ENCODE data around the gene CSNK1G1.
A peak's percentile ranks its signal among the peaks of the same experiment; 100 is the strongest.
"Not testable (repeated sequence)": the region's sequence is repeated elsewhere in the genome, so short reads cannot be mapped to it uniquely, and the experiment has no call there.

The CSNK1G1 gene

DNA sequence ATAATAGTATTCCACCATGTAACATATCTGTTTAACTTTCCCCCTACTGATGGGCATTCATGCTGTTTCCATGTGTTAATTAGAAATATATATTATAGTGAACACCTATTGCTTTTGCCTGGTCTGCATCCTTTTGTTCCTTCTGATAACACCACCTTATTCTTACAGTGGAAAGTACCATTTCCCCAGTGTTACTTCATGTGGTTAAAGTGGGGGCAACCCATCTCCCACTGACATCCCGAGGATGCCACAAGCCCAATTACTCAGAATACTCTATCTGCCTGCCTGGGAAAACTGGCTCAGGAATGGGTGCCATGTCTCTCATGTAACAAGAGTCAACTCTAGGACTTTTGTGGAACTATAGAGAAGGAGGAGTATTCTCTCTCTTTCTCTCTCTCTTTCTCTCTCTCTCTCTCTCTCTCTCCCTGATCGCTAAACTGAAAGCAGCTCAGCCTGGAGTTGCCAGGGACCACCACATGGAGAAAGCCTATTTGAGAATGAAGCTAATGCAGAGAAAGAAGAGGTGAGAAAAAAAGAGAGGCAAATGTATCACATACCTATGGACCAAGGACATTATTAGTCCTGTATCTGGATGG, 126.7 kb downstream of the CSNK1G1 start:
- in situ Hi-C loops (cut with HindIII; ENCODE audit: low pct_ligation_motif_present, low sequenced_read_pairs) = no loop called here
- no peak for DNase-seq
- no peak overlapping the region for H3K4me3 ChIP-seq (ENCODE audit: low read depth, low read length)
- TF ChIP-seq, protein P1, sequence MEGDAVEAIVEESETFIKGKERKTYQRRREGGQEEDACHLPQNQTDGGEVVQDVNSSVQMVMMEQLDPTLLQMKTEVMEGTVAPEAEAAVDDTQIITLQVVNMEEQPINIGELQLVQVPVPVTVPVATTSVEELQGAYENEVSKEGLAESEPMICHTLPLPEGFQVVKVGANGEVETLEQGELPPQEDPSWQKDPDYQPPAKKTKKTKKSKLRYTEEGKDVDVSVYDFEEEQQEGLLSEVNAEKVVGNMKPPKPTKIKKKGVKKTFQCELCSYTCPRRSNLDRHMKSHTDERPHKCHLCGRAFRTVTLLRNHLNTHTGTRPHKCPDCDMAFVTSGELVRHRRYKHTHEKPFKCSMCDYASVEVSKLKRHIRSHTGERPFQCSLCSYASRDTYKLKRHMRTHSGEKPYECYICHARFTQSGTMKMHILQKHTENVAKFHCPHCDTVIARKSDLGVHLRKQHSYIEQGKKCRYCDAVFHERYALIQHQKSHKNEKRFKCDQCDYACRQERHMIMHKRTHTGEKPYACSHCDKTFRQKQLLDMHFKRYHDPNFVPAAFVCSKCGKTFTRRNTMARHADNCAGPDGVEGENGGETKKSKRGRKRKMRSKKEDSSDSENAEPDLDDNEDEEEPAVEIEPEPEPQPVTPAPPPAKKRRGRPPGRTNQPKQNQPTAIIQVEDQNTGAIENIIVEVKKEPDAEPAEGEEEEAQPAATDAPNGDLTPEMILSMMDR (IDR thresholded peaks at IDR 0.05; ENCODE audit: low read depth, low read length, missing control alignments) = no peak
- no peak overlapping the region for H3K27ac ChIP-seq
- H3K36me3 ChIP-seq (replicated peaks) = no peaks in the 10 kb centered on the region
- no peaks in the 10 kb centered on the region for H3K27me3 ChIP-seq (replicated peaks)

DNA sequence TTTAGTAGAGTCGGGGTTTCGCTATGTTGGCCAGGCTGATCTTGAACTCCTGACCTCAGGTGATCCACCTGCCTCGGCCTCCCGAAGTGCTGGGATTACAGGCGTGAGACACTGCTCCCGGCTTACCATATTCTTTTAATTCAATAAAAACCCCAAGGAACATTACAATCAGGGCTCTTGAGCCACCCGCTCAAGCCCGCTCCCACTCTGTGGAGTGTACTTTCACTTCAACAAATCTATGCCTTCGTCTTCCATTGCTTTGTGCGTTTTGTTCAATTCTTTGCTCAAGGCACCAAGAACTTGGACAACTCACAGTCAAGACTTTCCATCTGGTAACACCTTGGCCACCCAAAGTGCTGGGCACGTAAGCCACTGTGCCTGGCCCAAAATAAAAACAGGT, 130.2 kb downstream of the CSNK1G1 start:
- Histone ChIP-seq H3K27me3 (replicated peaks) (no peaks in the 10 kb centered on the region), H3K27ac (no peak overlapping the region), H3K36me3 (replicated peaks) (no peaks in the 10 kb centered on the region), H3K4me3 (ENCODE audit: low read depth, low read length) (no peak overlapping the region)
- DNase-seq = no peak
- in situ Hi-C loops (cut with HindIII; ENCODE audit: low pct_ligation_motif_present, low sequenced_read_pairs) = no loop called here
- TF ChIP-seq, protein P1 (IDR thresholded peaks at IDR 0.05; ENCODE audit: low read depth, low read length, missing control alignments) = no peak

DNA sequence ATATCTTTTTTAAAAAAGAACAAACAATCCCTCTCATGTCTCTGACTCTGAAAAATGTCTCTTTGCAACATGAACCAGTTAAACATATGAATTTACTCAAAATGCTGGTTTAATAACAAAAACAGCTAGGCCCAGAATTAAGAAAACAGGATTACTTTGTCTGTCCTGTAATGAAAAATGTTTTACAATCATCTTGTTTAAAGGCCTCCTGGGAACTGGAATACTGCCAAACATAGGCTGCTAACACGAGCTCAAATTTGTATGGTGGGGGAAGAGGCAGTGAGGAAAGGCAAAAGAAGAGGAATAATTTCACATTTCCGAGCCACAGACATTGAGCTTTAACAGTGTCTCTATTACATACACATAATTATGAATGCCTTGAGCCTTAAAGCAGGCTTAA, 131.5 kb downstream of the CSNK1G1 start:
- no peaks in the 10 kb centered on the region for H3K36me3 ChIP-seq (replicated peaks)
- TF ChIP-seq, protein P1 (IDR thresholded peaks at IDR 0.05; ENCODE audit: low read depth, low read length, missing control alignments) = no peak
- H3K4me3 ChIP-seq (ENCODE audit: low read depth, low read length) = no peak overlapping the region
- no peak overlapping the region for H3K27ac ChIP-seq
- in situ Hi-C loops (cut with HindIII; ENCODE audit: low pct_ligation_motif_present, low sequenced_read_pairs) = no loop called here
- peak; percentile 18 for DNase-seq
- H3K27me3 ChIP-seq (replicated peaks) = no peaks in the 10 kb centered on the region

DNA sequence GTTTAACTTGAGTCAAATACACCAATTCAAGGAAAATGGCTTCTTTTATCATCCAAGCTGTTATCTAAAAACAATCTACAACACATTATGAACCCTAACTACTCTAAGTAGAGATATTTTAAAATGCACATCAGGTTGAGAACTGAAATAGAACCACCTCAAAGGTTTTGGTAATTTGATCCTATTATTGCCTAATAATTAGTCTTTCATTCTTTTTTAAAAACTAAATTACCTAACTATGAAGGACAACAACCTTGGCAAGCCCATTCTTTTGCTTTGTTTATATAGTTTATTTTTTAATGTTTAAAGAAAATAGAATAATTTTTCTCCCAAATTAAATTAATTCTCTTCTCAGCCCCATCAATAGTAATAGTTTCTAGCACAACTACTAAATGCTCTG, 132.1 kb downstream of the CSNK1G1 start:
- no peak for DNase-seq
- H3K27ac ChIP-seq = no peak overlapping the region
- in situ Hi-C loops (cut with HindIII; ENCODE audit: low pct_ligation_motif_present, low sequenced_read_pairs) = no loop called here
- H3K27me3 ChIP-seq (replicated peaks) = no peaks in the 10 kb centered on the region
- TF ChIP-seq, protein P1 (IDR thresholded peaks at IDR 0.05; ENCODE audit: low read depth, low read length, missing control alignments) = no peak
- H3K4me3 ChIP-seq (ENCODE audit: low read depth, low read length) = no peak overlapping the region
- H3K36me3 ChIP-seq (replicated peaks) = no peaks in the 10 kb centered on the region

DNA sequence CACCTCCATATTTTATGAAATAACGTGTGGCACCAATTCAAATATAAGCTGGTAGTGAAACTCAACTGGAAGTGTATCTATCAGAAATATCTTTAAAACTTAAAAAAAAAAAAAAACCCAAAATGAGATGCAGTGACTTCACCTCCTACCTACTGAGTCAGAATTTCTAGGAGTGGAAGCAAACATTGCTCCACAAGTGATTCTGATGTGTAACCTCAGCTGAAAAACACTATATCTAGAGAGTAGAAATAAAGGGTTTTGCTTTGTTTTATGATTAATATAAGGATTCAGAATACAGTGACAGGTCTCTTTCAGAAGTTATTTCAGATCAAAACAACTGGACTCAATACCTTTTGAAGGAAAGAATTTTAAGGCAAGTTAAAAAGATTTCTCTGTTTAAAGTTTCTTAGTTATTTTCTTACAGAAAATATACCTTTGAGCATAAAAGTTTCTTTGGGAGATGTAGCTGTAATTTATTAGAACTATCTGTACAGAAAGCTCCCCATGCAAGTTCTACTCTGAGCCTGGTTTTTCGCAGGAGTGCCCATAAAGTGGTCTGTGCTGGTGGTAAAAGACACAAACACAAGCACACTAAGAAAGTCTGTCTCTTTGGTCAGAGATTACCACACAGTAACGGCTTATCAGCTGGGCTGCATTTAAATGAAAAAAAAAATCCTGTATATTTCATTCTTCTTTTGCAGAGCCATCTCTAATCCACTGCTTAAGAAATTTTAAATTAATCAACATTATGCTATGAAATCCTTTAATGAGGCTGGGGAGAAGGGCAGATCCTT, 133.2 kb downstream of the CSNK1G1 start:
- TF ChIP-seq, protein P1 (IDR thresholded peaks at IDR 0.05; ENCODE audit: low read depth, low read length, missing control alignments) = no peak
- Histone ChIP-seq H3K27ac (no peak overlapping the region), H3K4me3 (ENCODE audit: low read depth, low read length) (no peak overlapping the region), H3K36me3 (replicated peaks) (no peaks in the 10 kb centered on the region), H3K27me3 (replicated peaks) (no peaks in the 10 kb centered on the region)
- DNase-seq = no peak
- in situ Hi-C loops (cut with HindIII; ENCODE audit: low pct_ligation_motif_present, low sequenced_read_pairs) = no loop called here

DNA sequence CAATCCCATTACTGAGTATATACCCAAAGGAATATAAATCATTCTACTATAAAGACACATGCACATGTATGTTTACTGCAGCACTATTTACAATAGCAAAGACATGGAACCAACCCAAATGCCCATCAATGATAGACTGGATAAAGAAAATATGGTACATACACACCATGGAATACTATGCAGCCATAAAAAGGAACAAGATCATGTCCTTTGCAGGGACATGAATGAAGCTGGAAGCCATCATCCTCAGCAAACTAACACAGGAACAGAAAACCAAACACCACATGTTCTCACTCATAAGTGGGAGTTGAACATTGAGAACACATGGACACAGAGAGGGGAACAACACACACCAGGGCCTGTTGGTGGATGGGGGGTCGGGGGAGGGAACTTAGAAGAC, 134.1 kb downstream of the CSNK1G1 start:
- H3K27ac ChIP-seq; H3K36me3 ChIP-seq (replicated peaks); H3K27me3 ChIP-seq (replicated peaks); in situ Hi-C loops (cut with HindIII; ENCODE audit: low pct_ligation_motif_present, low sequenced_read_pairs); H3K4me3 ChIP-seq (ENCODE audit: low read depth, low read length); DNase-seq: not testable (repeated sequence)

DNA sequence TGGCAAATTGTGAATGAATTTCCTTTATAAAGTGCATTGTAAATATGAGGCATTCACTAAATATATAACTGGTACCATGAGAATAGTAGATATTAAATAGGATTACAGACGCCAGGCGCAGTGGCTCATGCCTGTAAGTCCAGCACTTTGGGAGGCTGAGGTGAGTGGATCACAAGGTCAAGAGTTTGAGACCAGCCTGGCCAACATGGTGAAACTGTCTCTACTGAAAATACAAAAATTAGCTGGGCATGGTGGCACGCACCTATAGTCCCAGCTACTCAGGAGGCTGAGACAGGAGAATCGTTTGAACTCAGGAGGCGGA, 138.6 kb downstream of the CSNK1G1 start:
- DNase-seq; H3K27ac ChIP-seq; H3K36me3 ChIP-seq (replicated peaks); H3K4me3 ChIP-seq (ENCODE audit: low read depth, low read length); H3K27me3 ChIP-seq (replicated peaks); in situ Hi-C loops (cut with HindIII; ENCODE audit: low pct_ligation_motif_present, low sequenced_read_pairs): not testable (repeated sequence)
